DMS53 treated with DMSO at 0.1 percent for 48 hours (cell line): ENCODE data around the gene GABRD.

Experiments used
- DNase-seq: peaks from one replicate; lab custom pipeline; 2025; ENCODE audit not compliant: unreplicated experiment; lab: John Stamatoyannopoulos, UW

The GABRD gene

DNA sequence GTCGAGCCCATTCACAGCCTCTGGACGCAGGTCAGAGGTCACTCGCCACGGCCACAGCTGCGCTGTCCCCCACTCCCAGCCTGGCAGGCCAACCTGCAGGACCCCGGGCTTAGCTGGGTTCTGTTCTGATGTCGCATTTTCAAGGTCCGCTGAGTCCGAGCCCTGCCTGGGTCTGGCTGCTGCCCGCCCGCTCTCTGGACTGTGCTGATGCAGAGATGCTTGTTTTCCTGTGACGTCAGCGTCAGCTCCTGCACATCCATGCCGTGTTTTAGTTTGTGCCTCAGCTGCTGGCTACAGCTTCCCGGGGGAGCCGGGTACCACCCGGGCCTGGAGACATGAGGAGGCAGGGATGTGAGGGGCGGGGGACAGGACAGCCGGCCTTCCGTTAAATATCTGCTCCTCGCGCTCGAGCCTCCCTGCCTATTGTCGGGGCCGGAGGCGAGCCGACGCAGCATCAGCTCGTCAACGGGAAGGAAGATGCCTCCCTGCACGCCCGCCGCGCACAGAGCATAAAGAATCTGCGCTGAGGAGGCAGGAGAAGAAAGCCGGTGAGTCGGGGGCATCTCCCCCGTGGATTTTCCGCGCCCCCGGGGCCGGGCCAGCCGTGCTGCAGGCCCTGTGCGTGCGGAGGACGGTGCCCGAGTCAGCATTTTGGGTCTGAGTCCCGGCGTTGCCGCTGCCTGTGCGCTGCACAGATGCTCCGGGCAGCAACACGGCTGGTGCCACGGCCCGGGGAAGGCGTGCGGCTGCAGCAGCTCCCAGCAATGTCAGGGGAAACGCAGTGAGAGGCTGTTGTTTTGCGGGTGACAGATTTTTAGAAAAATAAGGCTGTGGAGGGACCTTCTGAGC lies 54.5 kb downstream of the GABRD start:
- no peak for DNase-seq

DNA sequence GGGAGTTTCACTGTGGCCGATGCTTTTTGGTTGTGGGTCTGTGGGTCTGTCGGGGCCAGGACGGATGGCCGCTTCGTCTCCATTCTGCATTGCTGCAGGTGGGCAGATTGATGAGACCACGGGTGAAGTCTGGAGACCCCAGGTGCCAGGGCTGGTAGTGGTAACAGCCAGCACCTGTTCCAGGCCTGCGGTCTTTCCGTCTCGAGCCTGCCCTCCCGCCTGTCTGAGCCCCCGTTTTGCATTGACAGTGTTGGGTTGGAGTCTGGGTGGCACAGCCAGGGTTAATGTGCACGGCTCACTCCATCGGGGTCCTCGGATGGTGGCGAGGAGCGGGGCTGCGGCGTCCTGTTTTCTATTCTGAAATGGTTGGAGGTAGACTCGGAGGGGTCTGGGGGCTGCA lies 55.3 kb downstream of the GABRD start:
- no peak for DNase-seq

DNA sequence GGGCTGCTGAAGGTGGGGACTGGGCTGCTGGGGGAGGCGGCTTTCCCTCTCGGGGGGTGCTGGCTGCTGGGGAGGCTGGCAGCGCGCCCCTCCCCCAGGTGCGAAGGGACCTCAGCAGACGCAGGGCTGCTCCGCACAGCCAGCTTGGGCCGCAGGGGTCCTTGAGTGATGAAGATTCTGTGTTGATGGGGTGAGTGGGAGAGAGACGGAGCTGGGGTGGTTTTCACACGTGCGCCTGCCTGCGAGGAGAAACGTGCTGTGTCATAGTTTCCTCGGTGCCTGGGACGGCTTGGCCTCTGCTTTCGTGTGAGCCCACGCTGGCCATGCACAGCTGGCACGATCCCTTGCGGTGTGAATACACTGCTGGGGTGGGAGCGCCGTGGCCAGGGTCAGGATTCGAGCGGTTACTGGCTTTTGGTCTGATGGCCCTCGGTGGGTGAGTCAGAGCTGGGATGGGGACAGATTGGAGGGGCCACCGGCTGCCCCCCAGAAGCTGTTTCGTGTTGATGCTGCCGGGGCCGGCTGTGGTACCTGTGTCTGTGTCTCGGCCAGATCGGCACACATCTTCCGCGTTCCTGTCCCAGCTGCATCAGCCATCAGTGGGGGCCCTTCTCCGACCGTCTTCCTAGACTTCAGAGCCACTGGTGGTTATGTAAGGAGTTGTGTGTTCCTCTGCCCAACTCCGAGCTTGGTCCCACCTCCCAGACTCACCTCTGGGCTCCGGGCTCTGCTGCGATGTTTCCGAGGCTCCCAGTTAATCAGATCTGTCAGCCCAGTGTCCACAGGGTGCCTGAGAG lies 56.0 kb downstream of the GABRD start:
- no peak for DNase-seq

DNA sequence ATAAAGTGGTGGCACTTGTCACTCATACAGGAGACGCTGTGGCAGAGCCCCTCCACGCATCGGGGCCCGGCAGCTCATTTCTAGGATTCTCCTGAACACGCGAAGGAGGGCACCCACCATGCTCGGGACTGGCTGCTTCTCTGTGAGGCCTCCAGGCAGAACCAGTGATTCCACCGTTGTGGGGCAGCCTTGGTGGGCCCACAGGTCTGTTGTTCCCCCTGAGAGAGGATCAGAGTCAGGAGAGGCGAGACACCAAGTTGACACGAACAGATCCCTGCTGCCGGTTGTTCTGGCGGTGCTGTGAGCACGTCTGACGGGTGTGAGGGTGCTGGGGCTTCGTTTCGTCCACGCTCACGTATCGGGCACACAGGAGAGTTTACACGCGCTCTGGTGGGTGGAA lies 57.7 kb downstream of the GABRD start:
- DNase-seq = no peak

DNA sequence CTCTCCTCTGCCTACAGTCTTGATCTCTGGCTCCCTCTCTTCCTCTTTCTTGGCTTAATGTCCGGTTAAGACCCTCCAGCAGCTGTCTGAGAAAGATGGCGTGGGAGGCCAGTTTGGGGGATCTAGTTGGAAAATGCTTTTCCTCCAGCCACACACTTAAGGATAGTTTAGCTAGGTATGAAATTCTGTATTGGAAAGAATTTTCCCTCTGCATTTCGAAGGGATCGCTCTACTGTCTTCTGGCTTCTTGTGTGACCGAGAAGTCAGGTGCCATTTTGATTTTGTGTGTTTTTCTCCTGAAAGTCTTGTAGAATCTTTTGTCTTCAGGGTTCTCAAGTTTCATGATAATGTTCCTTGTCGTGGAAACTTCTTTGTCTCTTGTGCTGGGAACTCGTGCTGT lies 59.0 kb downstream of the GABRD start:
- no peak for DNase-seq

DNA sequence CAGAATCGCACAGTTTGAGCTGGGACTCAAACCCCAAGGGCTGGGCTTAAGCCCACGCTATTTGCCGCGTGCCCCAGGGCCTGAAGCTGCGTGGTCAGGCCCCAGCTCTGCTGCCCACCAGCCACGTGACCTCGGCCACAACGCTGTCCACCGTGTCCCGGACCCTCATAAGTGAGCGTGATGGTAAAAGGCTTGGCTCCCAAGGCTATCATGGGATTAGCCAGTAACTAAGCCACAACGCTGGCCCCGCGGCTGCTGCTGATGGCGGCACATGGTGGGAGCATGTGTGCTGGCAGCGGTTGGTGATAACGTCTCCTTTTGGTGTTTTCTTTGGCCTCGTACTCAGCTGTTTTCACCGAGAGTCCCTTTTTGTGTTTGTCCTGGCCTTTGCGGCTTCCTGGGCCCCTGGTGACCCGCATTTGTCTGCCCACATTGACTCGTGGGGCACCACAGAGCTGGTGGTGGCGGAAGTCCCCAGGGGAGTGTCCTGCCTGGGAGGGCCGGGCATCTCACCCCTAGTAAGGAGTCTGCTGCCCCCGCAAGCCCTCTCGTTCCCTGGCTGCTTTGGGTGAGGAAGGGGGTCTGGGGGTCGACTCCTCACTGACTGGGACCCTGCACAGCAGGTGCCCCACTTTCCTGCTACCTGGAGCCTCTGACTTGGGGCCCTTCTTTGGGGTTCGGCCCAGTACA lies 60.4 kb downstream of the GABRD start:
- DNase-seq = no peak

DNA sequence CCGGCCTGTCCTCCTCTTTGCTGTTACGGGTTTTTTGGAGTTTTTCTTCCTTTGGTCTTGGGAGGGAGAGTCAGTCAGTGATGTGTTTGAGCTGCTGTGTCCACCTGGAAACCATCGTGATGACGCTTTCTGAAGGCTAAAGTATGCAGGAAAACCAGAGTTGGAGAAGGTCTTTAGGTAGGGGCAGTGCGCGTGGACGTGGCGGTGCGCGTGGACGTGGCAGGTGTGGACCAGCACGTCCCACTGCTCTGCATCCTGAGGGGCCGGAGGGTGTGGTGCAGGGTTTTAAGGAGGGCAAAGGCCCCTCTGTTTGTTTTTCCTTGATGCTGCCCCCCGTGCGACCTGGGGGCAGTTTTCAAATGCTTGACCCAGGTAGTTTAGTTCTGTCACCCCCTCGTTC lies 61.0 kb downstream of the GABRD start:
- no peak for DNase-seq
